Putamen (tissue), 1 donor: Measurements from ENCODE around the gene CATSPER3.

Experiments used
- DNase-seq: peaks from one replicate; pipeline ENCODE4 v3.0.0-alpha.2; 2016; ENCODE audit warnings: low spot score

The CATSPER3 gene

GRCh38 chr5:135010502-135011354, 43.0 kb downstream of the CATSPER3 start:
- no peak for DNase-seq

DNA sequence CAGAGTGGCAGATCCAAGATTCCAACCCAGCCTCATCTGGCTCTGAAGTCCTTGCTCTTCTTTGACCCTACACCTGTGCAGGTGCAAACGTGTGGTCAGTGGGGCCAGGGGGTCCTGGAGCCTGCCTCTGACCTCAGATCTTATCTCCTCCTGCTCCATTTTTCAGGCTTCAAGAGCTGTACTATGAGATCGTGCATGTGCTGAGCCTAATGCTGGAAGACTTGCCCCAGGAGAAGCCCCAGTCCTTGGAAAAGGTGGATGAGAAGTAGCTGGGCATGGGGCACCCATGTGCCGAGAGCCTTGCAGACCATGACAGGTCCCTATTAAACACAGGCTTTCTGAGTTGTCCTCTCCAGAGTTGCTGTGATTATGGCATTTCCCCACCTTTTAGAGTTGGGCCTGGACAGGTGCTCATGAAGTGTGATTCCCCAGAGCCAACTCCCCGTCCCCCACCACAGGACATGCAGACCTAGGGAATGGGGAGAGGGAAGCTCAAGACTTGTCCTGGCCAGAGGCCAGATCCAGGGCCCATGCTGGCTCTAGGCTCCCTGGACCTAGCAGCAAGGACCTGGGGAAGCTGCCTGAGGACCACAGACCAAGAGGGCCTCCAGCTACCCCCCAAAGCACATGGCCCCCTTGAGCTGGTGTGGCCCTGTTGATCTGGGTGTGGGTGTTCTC, 43.8 kb downstream of the CATSPER3 start:
- DNase-seq, result no peak

DNA sequence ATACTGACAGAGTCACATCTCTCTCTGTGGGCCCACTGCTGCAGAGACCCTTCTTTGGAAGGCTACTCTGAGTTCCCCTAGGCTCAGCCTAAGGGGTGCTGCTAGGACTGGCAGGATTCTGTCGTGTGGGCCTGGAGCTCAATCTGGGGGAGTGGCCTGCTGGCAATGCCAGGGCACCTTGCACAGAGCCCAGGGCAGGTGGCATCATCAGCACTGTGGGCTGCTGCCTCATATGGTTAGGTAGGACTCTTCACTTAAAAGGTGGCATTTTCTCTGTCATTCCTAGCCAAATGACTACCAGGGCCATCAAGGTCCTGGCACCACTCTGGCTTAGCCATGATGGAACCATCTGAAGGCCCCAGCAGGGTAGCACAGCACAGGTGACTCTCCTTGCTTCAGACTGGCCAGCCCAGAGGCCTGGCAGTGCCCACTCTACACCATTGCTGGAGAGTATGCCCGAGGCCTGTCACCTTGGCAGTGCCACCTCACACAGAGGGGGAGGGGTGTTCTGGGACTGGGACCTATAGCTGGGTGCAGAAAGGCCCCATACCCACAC, 44.4 kb downstream of the CATSPER3 start:
- no peak for DNase-seq

- no peak for DNase-seq
Observed at GRCh38 chr5:135012951-135013391, 45.3 kb downstream of the CATSPER3 start.

DNA sequence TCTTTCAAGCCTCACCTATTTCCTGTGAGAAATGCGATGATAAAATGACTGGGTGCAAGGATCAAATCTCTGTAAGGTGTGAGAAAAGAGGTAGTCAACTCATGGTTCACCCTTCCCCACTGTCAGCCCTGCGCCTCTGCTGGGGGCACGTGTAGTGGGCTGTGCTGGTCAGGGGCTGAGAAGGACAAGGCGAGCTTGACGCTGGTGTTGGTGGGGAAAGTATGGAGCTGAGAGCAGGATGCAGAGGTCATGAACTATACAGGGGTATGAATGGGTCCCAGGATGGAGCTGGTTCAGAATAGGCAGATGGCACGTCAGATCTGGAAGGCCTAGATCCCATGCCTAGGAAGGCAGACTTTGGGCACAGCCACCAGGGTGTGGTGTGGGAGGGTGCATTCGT, 45.7 kb downstream of the CATSPER3 start:
- DNase-seq, result no peak

GRCh38 chr5:135013947-135014570, 46.4 kb downstream of the CATSPER3 start:
- no peak for DNase-seq

DNA sequence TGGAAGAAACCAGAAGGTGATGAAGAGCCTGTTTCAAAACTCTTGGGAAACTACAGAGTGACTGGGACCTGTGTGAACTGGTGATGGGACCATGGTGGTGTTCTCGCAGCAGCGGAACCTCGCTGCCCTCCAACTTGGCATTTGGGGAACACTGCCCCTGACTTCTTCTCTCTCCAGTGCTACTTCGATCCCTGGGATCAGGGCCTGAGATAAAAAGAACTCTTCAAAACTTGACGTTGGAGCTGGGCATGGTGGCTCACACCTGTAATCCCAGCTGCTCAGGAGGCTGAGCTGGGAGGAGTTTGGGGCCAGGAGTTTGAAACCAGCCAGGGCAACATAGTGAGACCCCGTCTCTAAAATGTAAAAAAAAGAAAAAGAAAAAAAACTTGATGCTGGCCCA, 48.2 kb downstream of the CATSPER3 start:
- no peak for DNase-seq

- DNase-seq, result no peak
Observed at GRCh38 chr5:135016861-135017290, 49.2 kb downstream of the CATSPER3 start.

GRCh38 chr5:135018457-135018856, 50.8 kb downstream of the CATSPER3 start:
- no peak for DNase-seq

- no peak for DNase-seq
Observed at GRCh38 chr5:135019314-135019713, 51.6 kb downstream of the CATSPER3 start.

GRCh38 chr5:135020111-135020895, 52.6 kb downstream of the CATSPER3 start:
- DNase-seq, result no peak

DNA sequence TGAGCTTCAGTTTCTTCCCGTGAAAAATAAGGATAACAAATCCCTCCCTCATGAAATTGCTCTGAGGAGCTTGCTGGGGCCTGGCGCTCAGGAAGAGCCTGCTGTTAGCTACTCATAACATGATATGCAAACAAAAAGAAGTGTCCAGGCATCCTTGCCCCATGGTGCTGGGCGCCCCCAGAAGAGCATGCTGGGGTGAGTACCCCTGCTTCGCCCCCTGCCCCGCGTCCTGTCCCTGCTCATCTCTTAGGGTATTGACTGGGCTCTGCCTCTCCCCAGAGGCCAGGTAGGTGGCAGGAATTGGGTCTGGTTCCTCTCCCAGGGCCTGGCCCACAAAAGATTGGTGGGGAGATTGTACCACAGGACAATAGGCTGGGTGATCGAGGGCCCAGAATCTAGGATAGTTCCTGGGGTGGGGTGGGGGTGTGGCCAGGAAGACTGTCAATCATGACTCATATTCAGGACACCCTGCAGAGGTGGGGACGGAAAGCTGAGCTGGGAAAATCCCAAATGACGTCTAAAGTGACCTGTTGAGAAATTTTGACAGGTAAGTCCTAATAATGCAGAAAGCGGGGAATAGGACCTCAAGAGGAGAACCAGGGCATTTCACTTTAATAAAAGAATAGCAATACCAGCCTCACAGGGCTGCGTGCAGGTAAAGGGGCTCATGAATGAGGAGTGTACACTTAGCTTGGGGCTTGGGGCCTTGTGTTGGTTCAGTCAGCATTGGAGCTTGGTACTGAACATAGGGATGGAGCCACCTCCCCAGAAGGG, 57.4 kb downstream of the CATSPER3 start:
- no peak for DNase-seq

- no peak for DNase-seq
Observed at GRCh38 chr5:135025730-135026644, 58.3 kb downstream of the CATSPER3 start.

DNA sequence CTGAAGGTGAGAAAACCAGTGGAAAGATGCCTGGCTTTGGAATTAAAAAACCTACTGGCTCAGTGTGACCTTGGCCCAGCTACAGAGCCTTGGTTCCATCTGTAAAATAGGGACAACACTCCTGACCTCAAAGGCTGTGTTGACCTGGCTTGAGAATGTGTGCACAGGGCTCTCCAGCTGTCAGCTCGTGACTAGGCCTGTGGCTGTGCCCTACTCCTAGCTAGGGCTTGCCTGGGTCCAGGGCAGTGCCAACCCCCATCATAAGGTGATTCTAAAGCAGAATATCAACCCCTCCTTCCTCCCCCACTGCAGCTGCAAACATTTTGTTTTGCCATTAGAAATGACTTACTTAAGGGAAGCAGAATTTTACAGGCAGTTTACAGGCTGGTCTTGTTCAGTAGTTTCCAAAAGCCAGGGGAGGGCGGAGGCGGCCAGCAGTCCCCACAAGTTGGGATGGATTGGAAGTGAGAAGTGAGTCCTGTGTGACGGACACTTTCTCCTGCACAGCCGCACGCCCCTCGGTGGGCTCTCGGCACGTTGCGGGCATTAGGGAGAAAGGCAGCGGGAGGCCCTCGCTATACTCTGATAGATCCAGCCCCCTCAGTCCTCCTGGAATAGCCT, 59.0 kb downstream of the CATSPER3 start:
- DNase-seq, result no peak

- DNase-seq, result no peak
Observed at GRCh38 chr5:135027266-135027696, 59.6 kb downstream of the CATSPER3 start.

GRCh38 chr5:135027697-135028615, 60.2 kb downstream of the CATSPER3 start:
- DNase-seq, result no peak

DNA sequence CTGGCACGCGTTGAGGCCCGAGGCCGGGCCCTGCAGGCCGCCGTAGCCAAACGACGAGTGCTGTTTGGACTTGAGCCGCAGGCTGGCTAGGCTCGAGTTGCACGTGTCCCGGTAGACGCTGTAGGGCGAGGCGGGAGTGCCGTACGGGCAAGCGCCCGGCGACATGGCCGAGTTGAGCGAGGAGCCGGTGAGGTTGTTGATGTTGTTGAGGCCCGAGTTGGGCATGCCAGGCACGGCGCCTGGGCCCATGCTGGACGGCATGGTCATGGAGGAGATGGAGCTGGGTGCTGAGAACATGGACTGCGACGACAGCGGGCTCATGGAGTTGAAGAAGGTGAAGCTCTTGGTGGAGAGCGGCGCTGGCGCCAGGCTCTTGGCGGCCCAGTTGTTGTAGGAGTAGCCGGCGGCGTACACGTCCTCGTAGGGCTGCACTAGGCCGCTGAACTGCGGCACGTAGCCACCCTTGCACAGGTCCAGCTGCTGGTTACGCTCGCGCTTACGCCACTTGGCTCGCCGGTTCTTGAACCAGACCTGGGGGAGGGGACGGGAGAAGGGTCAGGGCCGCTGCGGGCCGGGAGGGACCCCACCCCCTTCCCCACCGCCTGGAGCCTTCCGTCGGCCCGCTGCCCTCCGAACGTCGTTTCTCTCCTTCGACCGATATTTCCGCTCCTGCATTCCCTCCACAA, 61.2 kb downstream of the CATSPER3 start:
- no peak for DNase-seq
